Fibroblast of lung (primary cell): ENCODE data around the gene DAPK1.

Source experiments
- EZH2 ChIP-seq: IDR thresholded peaks from 2 replicates; pipeline ENCODE4 v1.5.1; 2012; ENCODE audit warnings: low read length, control low read depth, mild to moderate bottlenecking; ENCODE audit errors: missing control alignments
- TF ChIP-seq, protein P1 (sequence below), 2 donors: IDR thresholded peaks in 1 of 2; conservative IDR thresholded peaks in 1 of 2; 1 replicate in 1 of 2; 2 replicates in 1 of 2; pipeline ENCODE4 v1.5.1; 2011 to 2012; ENCODE audit warnings: low read length in 2 of 2, control low read depth in 1 of 2, inconsistent platforms in 1 of 2, low read depth in 1 of 2, mild to moderate bottlenecking in 1 of 2

DNA sequence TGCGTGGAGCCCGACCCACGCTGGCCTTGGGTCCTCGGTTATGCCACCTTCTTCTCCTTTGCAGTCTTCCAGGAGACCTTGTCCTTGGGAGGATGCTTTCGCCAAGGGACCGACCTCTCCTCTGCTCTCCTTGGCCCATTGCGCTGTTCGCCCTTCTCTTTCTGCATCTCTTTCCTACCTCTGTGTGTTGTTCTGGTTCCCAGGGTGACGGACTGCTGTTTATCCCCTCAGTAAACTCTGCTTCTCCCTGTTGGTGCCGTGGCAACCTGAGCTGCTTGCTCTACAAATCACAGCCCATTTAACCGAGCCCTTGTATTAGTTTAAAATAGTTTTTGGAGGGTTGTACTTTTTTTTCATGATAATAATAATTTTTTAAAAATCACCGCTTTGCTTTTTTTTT lies 97.9 kb downstream of the DAPK1 start:
- TF ChIP-seq, protein P1, sequence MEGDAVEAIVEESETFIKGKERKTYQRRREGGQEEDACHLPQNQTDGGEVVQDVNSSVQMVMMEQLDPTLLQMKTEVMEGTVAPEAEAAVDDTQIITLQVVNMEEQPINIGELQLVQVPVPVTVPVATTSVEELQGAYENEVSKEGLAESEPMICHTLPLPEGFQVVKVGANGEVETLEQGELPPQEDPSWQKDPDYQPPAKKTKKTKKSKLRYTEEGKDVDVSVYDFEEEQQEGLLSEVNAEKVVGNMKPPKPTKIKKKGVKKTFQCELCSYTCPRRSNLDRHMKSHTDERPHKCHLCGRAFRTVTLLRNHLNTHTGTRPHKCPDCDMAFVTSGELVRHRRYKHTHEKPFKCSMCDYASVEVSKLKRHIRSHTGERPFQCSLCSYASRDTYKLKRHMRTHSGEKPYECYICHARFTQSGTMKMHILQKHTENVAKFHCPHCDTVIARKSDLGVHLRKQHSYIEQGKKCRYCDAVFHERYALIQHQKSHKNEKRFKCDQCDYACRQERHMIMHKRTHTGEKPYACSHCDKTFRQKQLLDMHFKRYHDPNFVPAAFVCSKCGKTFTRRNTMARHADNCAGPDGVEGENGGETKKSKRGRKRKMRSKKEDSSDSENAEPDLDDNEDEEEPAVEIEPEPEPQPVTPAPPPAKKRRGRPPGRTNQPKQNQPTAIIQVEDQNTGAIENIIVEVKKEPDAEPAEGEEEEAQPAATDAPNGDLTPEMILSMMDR (conservative IDR thresholded peaks at IDR 0.05 in 1 of 2, IDR thresholded peaks at IDR 0.05 in 1 of 2; ENCODE audit: low read depth in 1 of 2, low read length in 2 of 2): no peak
- no peak for TF ChIP-seq EZH2
